Endothelial cell of umbilical vein (primary cell): ENCODE measurements around the gene LHPP.

Source experiments
- EZH2 ChIP-seq: IDR thresholded peaks from 2 replicates; pipeline ENCODE4 v1.6.1; 2012; ENCODE audit warnings: borderline replicate concordance, low read depth, mild to moderate bottlenecking, moderate library complexity, low read length, inconsistent platforms; ENCODE audit not compliant: severe bottlenecking
- GATA2 ChIP-seq: IDR thresholded peaks from 2 replicates; pipeline ENCODE4 v1.7.0; 2011; ENCODE audit warnings: low read depth, mild to moderate bottlenecking, moderate library complexity, mixed read lengths, low read length; ENCODE audit not compliant: insufficient read length, insufficient read depth
- JUN ChIP-seq: IDR thresholded peaks from 2 replicates; pipeline ENCODE4 v1.6.1; 2011; ENCODE audit warnings: borderline replicate concordance, low read depth; ENCODE audit not compliant: insufficient read length, insufficient read depth
- MYC ChIP-seq: IDR thresholded peaks from one replicate; pipeline ENCODE4 v1.6.1; 2011; ENCODE audit warnings: mild to moderate bottlenecking, low read depth, low read length
- POLR2A ChIP-seq: IDR thresholded peaks from 2 replicates; pipeline ENCODE4 v1.6.1; 2012; ENCODE audit warnings: low read depth, mild to moderate bottlenecking, control low read depth, low read length
- POLR2AphosphoS5 ChIP-seq: IDR thresholded peaks from 2 replicates; pipeline ENCODE4 v1.6.1; 2012; ENCODE audit warnings: low read depth, mild to moderate bottlenecking, control low read depth, low read length, moderate library complexity; ENCODE audit not compliant: insufficient read depth
- TF ChIP-seq, protein P1 (sequence below): IDR thresholded peaks from 2 replicates; pipeline ENCODE4 v1.6.1; 2011; ENCODE audit not compliant: insufficient read depth, insufficient read length
- TF ChIP-seq, protein P2 (sequence below), 2 donors: IDR thresholded peaks; 1 replicate in 1 of 2; 2 replicates in 1 of 2; pipeline ENCODE4 v1.5.1; 2011; ENCODE audit warnings: low read length in 2 of 2, mild to moderate bottlenecking in 2 of 2, moderate library complexity in 2 of 2, control low read depth in 1 of 2, inconsistent platforms in 1 of 2, low read depth in 1 of 2; ENCODE audit not compliant: insufficient read depth in 1 of 2; ENCODE audit errors: extremely low read depth in 1 of 2

DNA sequence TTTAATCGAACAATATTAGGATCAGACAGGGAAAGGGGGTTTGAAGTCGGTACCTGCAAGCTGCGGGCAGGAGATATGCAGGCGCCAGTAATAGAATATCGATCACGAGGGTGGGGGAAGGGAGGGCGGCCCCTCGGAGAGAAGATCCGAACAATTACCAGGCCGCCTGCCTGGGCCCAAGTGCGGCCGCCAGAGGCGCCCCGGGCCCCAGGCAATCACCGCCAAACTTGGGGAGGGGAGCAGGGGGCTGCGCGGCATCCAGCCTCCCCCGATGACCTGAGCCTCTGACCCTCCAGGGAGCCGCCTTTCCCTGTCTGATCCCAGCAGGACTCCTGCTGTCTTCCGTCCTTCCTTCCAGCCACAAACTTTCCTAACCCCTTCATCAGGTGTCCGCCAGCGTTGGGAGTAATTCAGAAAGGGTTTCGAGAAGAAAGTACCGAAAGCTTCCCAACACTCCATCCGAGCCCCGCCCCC is 12.9 kb upstream of the LHPP start:
- TF ChIP-seq, protein P1, sequence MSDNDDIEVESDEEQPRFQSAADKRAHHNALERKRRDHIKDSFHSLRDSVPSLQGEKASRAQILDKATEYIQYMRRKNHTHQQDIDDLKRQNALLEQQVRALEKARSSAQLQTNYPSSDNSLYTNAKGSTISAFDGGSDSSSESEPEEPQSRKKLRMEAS = no peak
- TF ChIP-seq, protein P2, sequence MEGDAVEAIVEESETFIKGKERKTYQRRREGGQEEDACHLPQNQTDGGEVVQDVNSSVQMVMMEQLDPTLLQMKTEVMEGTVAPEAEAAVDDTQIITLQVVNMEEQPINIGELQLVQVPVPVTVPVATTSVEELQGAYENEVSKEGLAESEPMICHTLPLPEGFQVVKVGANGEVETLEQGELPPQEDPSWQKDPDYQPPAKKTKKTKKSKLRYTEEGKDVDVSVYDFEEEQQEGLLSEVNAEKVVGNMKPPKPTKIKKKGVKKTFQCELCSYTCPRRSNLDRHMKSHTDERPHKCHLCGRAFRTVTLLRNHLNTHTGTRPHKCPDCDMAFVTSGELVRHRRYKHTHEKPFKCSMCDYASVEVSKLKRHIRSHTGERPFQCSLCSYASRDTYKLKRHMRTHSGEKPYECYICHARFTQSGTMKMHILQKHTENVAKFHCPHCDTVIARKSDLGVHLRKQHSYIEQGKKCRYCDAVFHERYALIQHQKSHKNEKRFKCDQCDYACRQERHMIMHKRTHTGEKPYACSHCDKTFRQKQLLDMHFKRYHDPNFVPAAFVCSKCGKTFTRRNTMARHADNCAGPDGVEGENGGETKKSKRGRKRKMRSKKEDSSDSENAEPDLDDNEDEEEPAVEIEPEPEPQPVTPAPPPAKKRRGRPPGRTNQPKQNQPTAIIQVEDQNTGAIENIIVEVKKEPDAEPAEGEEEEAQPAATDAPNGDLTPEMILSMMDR (IDR thresholded peaks at IDR 0.05; ENCODE audit: extremely low read depth in 1 of 2, insufficient read depth in 1 of 2, low read depth in 1 of 2, low read length in 2 of 2) = no peak
- no peak for TF ChIP-seq POLR2AphosphoS5
- no peak for TF ChIP-seq POLR2A
- no peak for TF ChIP-seq EZH2
- TF ChIP-seq GATA2 = no peak
- TF ChIP-seq JUN = no peak
- no peak for TF ChIP-seq MYC
